Adrenal gland (tissue), 12 donors: ENCODE data around the gene EIF3D. TPM values are rescaled to one million over a fixed set of nuclear protein-coding genes. Genes with fewer than 3 reads are reported as not detected.
A peak's percentile ranks its signal among the peaks of the same experiment; 100 is the strongest.

ENCODE experiments used
- DNase-seq, 7 donors: peaks; one replicate each; pipeline ENCODE4 v3.0.0-alpha.2; 2019 to 2020
- H3K27ac ChIP-seq, 5 donors: fragments of 200-600 bp; sonication (generic) in 4 of 5; 1 replicate in 3 of 5; 2 replicates in 2 of 5; pipeline versions ENCODE4 v1.5.1 to v1.8.0; 2016 to 2020; ENCODE audit warnings: mild to moderate bottlenecking in 1 of 5
- H3K27me3 ChIP-seq: fragments of 200-600 bp; 2 replicates; pipeline ENCODE4 v1.8.0; 2021
- H3K36me3 ChIP-seq, 2 donors: fragments of 200-600 bp; replicated peaks in 1 of 2; 1 replicate in 1 of 2; 2 replicates in 1 of 2; pipeline versions ENCODE4 v1.5.1 to v1.8.0; 2018 to 2022
- H3K4me1 ChIP-seq, 2 donors: fragments of 200-600 bp; replicated peaks in 1 of 2; 1 replicate in 1 of 2; 2 replicates in 1 of 2; pipeline versions ENCODE4 v1.5.1 to v1.8.0; 2018 to 2021
- H3K4me3 ChIP-seq, 4 donors: fragments of 200-600 bp; sonication (generic) in 3 of 4; one replicate each; pipeline ENCODE4 v1.5.1; 2016 to 2018
- H3K9me3 ChIP-seq, 3 donors: fragments of 200-600 bp; sonication (generic) in 1 of 3; replicated peaks in 1 of 3; 1 replicate in 2 of 3; 2 replicates in 1 of 3; pipeline versions ENCODE4 v1.5.1 to v1.8.0; 2016 to 2021
- CTCF ChIP-seq, 6 experiments: fragments of 450-650 bp in 4 of 6; fragments of 200-600 bp in 2 of 6; sonication (generic) in 1 of 6; IDR thresholded peaks; 1 replicate in 5 of 6; 2 replicates in 1 of 6; pipeline versions ENCODE4 v1.5.1 to v1.8.0; 2016 to 2021; ENCODE audit warnings: antibody characterized with exemption in 6 of 6, mild to moderate bottlenecking in 2 of 6, moderate library complexity in 1 of 6
- POLR2A ChIP-seq, 2 donors: fragments of 450-650 bp; IDR thresholded peaks; one replicate each; pipeline ENCODE4 v1.6.1; 2017; ENCODE audit warnings: antibody characterized with exemption in 2 of 2, mild to moderate bottlenecking in 2 of 2, moderate library complexity in 1 of 2
- WGBS, 4 donors: extraction: QIAGEN DNeasy Blood & Tissue Kit in 2 of 4; methylation state at CpG; one replicate each; pipeline versions ENCODE4 v1.1.5 to v1.1.7; 2013 to 2017; 5-methylcytosine and 5-hydroxymethylcytosine counted together
- intact Hi-C, 2 donors: fragments of 100-400 bp; cut with DNase I; formaldehyde crosslinking; loops; one replicate each; pipeline versions ENCODE4 v1.14.1 to v1.15.0; 2022 to 2023
- polyA plus RNA-seq, 3 donors: library from polyadenylated mRNA; stranded (reverse); fragments of 200-250 nt in 2 of 3; fragments of 350-450 nt in 1 of 3; fragmentation: Illumina TruSeq in 1 of 3; extraction: RNeasy Lipid Tissue Mini Kit (QIAGEN cat#74804) in 1 of 3; gene quantifications; one replicate each; pipeline ENCODE4 v1.2.3, GENCODE V29; 2013 to 2014
- total RNA-seq, 9 donors: library from RNA; depleted of rRNA in 4 of 9; stranded (reverse); fragments of >200 nt in 4 of 9; fragments of 120-200 nt in 1 of 9; fragmentation: NEBNext Ultra II Directional in 1 of 9; extraction: Animal tissue kit (Norgen Biotek cat#: 25700) in 1 of 9; gene quantifications; one replicate each; pipeline versions ENCODE4 v1.1.0 to v1.2.4, GENCODE V29; 2013 to 2023
- donor health status: healthy with polysubstance abuse.
- donor health status: Bipolar disorder and iron deficiency.
- donor health status: DM: yes; HTN: yes; CAD: no.
- donor health status: DM: no; HTN: no; CAD: no.
- donor health status: DM: no; HTN: no; CAD: no.
- donor health status: DM: yes; HTN: yes; CAD: no.

Gene EIF3D
- total and polyA plus RNA-seq, 12 donors: 118 to 319 (median 174) TPM

GRCh38 chr22:36510384-36510783, 18.6 kb downstream of the EIF3D start:
- WGBS, 4 donors: 60 to 74% (median 72%) methylated on average over 3 of the region's 3 CpGs
- TF ChIP-seq POLR2A (IDR thresholded peaks at IDR 0.05) (no peak), CTCF (IDR thresholded peaks at IDR 0.05) (no peak)
- Histone ChIP-seq H3K4me3 (no peak overlapping the region), H3K9me3 (no peaks in the 10 kb centered on the region), H3K27me3 (no peaks in the 10 kb centered on the region), H3K36me3 (peaks cover 0 to 51% of the 10 kb centered on the region in 2 donors), H3K27ac (no peak overlapping the region), H3K4me1 (peaks cover 5 to 16% of the 10 kb centered on the region in 2 donors)
- peak in 4 of 7 donors; percentile 26 to 67 (median 56) for DNase-seq
- intact Hi-C loops: no loop called here

GRCh38 chr22:36507518-36508010, 21.4 kb downstream of the EIF3D start:
- TF ChIP-seq CTCF (IDR thresholded peaks at IDR 0.05) (no peak), POLR2A (IDR thresholded peaks at IDR 0.05) (no peak)
- peaks cover 0 to 23% of the 10 kb centered on the region in 2 donors for H3K36me3 ChIP-seq
- peaks cover 5 to 16% of the 10 kb centered on the region in 2 donors for H3K4me1 ChIP-seq
- DNase-seq: no peak
- WGBS, 4 donors: 84 to 91% (median 86%) methylated on average over 6 of the region's 6 CpGs
- intact Hi-C loops: no loop called here
- H3K27me3 ChIP-seq: no peaks in the 10 kb centered on the region
- peak overlapping the region in 1 of 4 donors; percentile 79 for H3K4me3 ChIP-seq
- H3K9me3 ChIP-seq: no peaks in the 10 kb centered on the region
- H3K27ac ChIP-seq: peak overlapping the region in 3 of 5 donors; percentile 40 to 86 (median 84)

GRCh38 chr22:36506637-36507517, 22.1 kb downstream of the EIF3D start, which contains the start of gene FOXRED2:
Gene FOXRED2, minus strand, starts transcription at chr22:36507040. Its CDS starts 618 bp downstream, at chr22:36506422.
- Histone ChIP-seq H3K4me3 (peak within 1 kb of the TSS in 3 of 4 donors; percentile 7 to 79 (median 39)), H3K36me3 (peaks cover 0 to 16% of the 10 kb centered on the region in 2 donors), H3K27me3 (no peaks in the 10 kb centered on the region), H3K4me1 (peaks cover 5 to 16% of the 10 kb centered on the region in 2 donors), H3K27ac (peak within 1 kb of the TSS in 4 of 5 donors; percentile 27 to 86 (median 62)), H3K9me3 (no peaks in the 10 kb centered on the region)
- peak; percentile 85 to 93 (median 91) for DNase-seq
- intact Hi-C loops: no loop called here
- WGBS, 4 donors: 5 to 47% (median 17%) methylated on average over 8 to 75 of the region's 75 CpGs
- TF ChIP-seq POLR2A (IDR thresholded peaks at IDR 0.05) (peak; percentile 69 to 84), CTCF (IDR thresholded peaks at IDR 0.05) (no peak)

GRCh38 chr22:36505998-36506635, 22.8 kb downstream of the EIF3D start:
- H3K4me1 ChIP-seq: peaks cover 5 to 16% of the 10 kb centered on the region in 2 donors
- peaks cover 0 to 8% of the 10 kb centered on the region in 2 donors for H3K36me3 ChIP-seq

More at GRCh38 chr22:36505998-36506635, 22.8 kb downstream of the EIF3D start:
- WGBS, 4 donors: 87 to 93% (median 91%) methylated on average over 38 to 60 of the region's 60 CpGs
- DNase-seq: peak in 1 of 7 donors; percentile 66
- H3K27ac ChIP-seq: peak overlapping the region in 1 of 5 donors; percentile 86
- H3K9me3 ChIP-seq: no peaks in the 10 kb centered on the region
- intact Hi-C loops: no loop called here
- H3K4me3 ChIP-seq: peak overlapping the region in 1 of 4 donors; percentile 79
- H3K27me3 ChIP-seq: no peaks in the 10 kb centered on the region
- TF ChIP-seq POLR2A (IDR thresholded peaks at IDR 0.05) (no peak), CTCF (IDR thresholded peaks at IDR 0.05) (no peak)
